IMR-90 (cell line): Measurements from ENCODE around the gene CDK5RAP2. TPM values are rescaled to one million over a fixed set of nuclear protein-coding genes. Genes with fewer than 3 reads are reported as not detected.

ENCODE experiments used
- ATAC-seq: fragments of 200-7000 bp; cut with Tn5 transposase; 2 replicates; pipeline ENCODE4 v1.9.1; 2020; ENCODE audit warnings: low read depth, mild to moderate bottlenecking, moderate library complexity
- BruUV-seq: library from RNA; stranded (reverse); fragments of 400-500 nt; replicated peaks from 2 replicates; lab custom pipeline; 2021; lab: Mats Ljungman, UMichigan
- CTCF ChIA-PET: fragments of 300-600 bp; formaldehyde crosslinking; extraction: SDS; loops from one replicate; lab custom pipeline; 2021; ENCODE audit warnings: antibody characterized with exemption; lab: Yijun Ruan, JAX
- POLR2A ChIA-PET: fragments of 300-600 bp; sonication (Branson Sonifier 250); formaldehyde crosslinking; loops from one replicate; lab custom pipeline; 2022; ENCODE audit warnings: antibody characterized with exemption; ENCODE audit not compliant: unreplicated experiment; lab: Charles Lee
- DNase-seq: peaks from one replicate; pipeline ENCODE4 v3.0.0; 2013
- H2AFZ ChIP-seq: replicated peaks from 2 replicates; pipeline ENCODE3; 2013; ENCODE audit warnings: low read length, mild to moderate bottlenecking; ENCODE audit not compliant: poor library complexity
- H2AK5ac ChIP-seq: 2 replicates; pipeline ENCODE4 v1.6.1; 2013; ENCODE audit warnings: low read depth, low read length, inconsistent platforms
- H2AK9ac ChIP-seq: replicated peaks from 2 replicates; pipeline ENCODE3; 2013; ENCODE audit warnings: mild to moderate bottlenecking, low read depth, low read length, moderate library complexity; ENCODE audit not compliant: poor library complexity
- H2BK120ac ChIP-seq: 2 replicates; pipeline ENCODE4 v1.6.1; 2013; ENCODE audit warnings: low read depth, low read length, inconsistent platforms
- H2BK15ac ChIP-seq: 3 replicates; pipeline ENCODE4 v1.6.1; 2013; ENCODE audit warnings: low read depth, low read length, inconsistent platforms
- H2BK20ac ChIP-seq: 2 replicates; pipeline ENCODE4 v1.6.1; 2013; ENCODE audit warnings: low read depth, mild to moderate bottlenecking, inconsistent platforms, low read length, moderate library complexity
- H2BK5ac ChIP-seq: 2 replicates; pipeline ENCODE4 v1.6.1; 2013; ENCODE audit warnings: mild to moderate bottlenecking, low read depth, low read length, inconsistent platforms; ENCODE audit not compliant: poor library complexity, severe bottlenecking
- H3K14ac ChIP-seq: replicated peaks from 2 replicates; pipeline ENCODE4 v1.6.1; 2013; ENCODE audit warnings: low read depth, low read length, inconsistent platforms
- H3K18ac ChIP-seq: 2 replicates; pipeline ENCODE4 v1.6.1; 2013; ENCODE audit warnings: low read depth, low read length, control low read depth
- H3K23ac ChIP-seq: 2 replicates; pipeline ENCODE4 v1.6.1; 2013; ENCODE audit warnings: low read depth, low read length, inconsistent platforms
- H3K27ac ChIP-seq: 2 replicates; pipeline ENCODE4 v1.5.1; 2013; ENCODE audit warnings: mild to moderate bottlenecking, control low read depth, low read length; ENCODE audit not compliant: insufficient read depth
- H3K27me3 ChIP-seq: 2 replicates; pipeline ENCODE4 v1.6.1; 2013; ENCODE audit warnings: low read length; ENCODE audit not compliant: control insufficient read depth, insufficient read depth
- H3K36me3 ChIP-seq: 2 replicates; pipeline ENCODE4 v1.6.1; 2013; ENCODE audit warnings: low read length, mixed read lengths; ENCODE audit not compliant: control insufficient read depth, insufficient read depth
- H3K4ac ChIP-seq: 2 replicates; pipeline ENCODE4 v1.6.1; 2013; ENCODE audit warnings: low read depth, low read length, inconsistent platforms
- H3K4me1 ChIP-seq: 2 replicates; pipeline ENCODE4 v1.6.1; 2013; ENCODE audit warnings: low read length, mixed read lengths; ENCODE audit not compliant: control insufficient read depth, insufficient read depth
- H3K4me2 ChIP-seq: 2 replicates; pipeline ENCODE4 v1.6.1; 2013; ENCODE audit warnings: low read depth, mild to moderate bottlenecking, control low read depth, low read length, moderate library complexity
- H3K4me3 ChIP-seq: 2 replicates; pipeline ENCODE4 v1.5.1; 2013; ENCODE audit warnings: low read depth, mild to moderate bottlenecking, control low read depth, low read length, moderate library complexity; ENCODE audit not compliant: insufficient read depth
- H3K56ac ChIP-seq: 2 replicates; pipeline ENCODE4 v1.6.1; 2013; ENCODE audit warnings: low read length, inconsistent platforms; ENCODE audit not compliant: insufficient read depth; ENCODE audit errors: extremely low read depth
- H3K79me1 ChIP-seq, 2 experiments: 2 replicates each; pipeline ENCODE4 v1.6.1; 2013; ENCODE audit warnings: low read length in 2 of 2, inconsistent platforms in 1 of 2, low read depth in 1 of 2
- H3K9ac ChIP-seq: 2 replicates; pipeline ENCODE4 v1.6.1; 2013; ENCODE audit warnings: low read depth, low read length, control low read depth
- H3K9me1 ChIP-seq: 2 replicates; pipeline ENCODE4 v1.6.1; 2013; ENCODE audit warnings: low read length, inconsistent platforms; ENCODE audit not compliant: insufficient read depth
- H3K9me3 ChIP-seq: 2 replicates; pipeline ENCODE4 v1.6.1; 2013; ENCODE audit warnings: low read length; ENCODE audit not compliant: control insufficient read depth, insufficient read depth
- H4K20me1 ChIP-seq: 2 replicates; pipeline ENCODE4 v1.6.1; 2013; ENCODE audit warnings: low read length, inconsistent platforms; ENCODE audit not compliant: insufficient read depth
- H4K5ac ChIP-seq: 2 replicates; pipeline ENCODE4 v1.6.1; 2013; ENCODE audit warnings: mild to moderate bottlenecking, low read depth, low read length, control low read depth
- H4K8ac ChIP-seq, 2 experiments: 2 replicates each; pipeline ENCODE4 v1.6.1; 2013; ENCODE audit warnings: low read depth in 2 of 2, low read length in 2 of 2, control low read depth in 1 of 2, inconsistent platforms in 1 of 2
- H4K91ac ChIP-seq: 2 replicates; pipeline ENCODE4 v1.6.1; 2013; ENCODE audit warnings: low read depth, low read length, inconsistent platforms; ENCODE audit not compliant: insufficient read depth
- BHLHE40 ChIP-seq: fragments of 150-350 bp; IDR thresholded peaks from 2 replicates; pipeline ENCODE4 v1.6.1; 2016; ENCODE audit warnings: mild to moderate bottlenecking, low read depth, low read length
- CEBPB ChIP-seq: IDR thresholded peaks from 2 replicates; pipeline ENCODE4 v1.6.1; 2012; ENCODE audit warnings: low read depth, low read length, improper control_type of control experiment
- CHD1 ChIP-seq: IDR thresholded peaks from 2 replicates; pipeline ENCODE4 v1.6.1; 2012; ENCODE audit warnings: low read depth, low read length, improper control_type of control experiment
- FOS ChIP-seq: fragments of 150-350 bp; IDR thresholded peaks from 2 replicates; pipeline ENCODE4 v1.6.1; 2016; ENCODE audit warnings: low read depth, low read length
- MAZ ChIP-seq: IDR thresholded peaks from 2 replicates; pipeline ENCODE4 v1.6.1; 2012; ENCODE audit warnings: low read depth, mild to moderate bottlenecking, low read length, improper control_type of control experiment, moderate library complexity, borderline replicate concordance
- MXI1 ChIP-seq: IDR thresholded peaks from 2 replicates; pipeline ENCODE4 v1.6.1; 2012; ENCODE audit warnings: low read depth, mild to moderate bottlenecking, low read length, moderate library complexity, borderline replicate concordance
- NFE2L2 ChIP-seq: fragments of 150-350 bp; IDR thresholded peaks from 2 replicates; pipeline ENCODE4 v1.6.1; 2016; ENCODE audit warnings: low read depth, mild to moderate bottlenecking, low read length
- POLR2A ChIP-seq: IDR thresholded peaks from 2 replicates; pipeline ENCODE4 v1.6.1; 2012; ENCODE audit warnings: mild to moderate bottlenecking, low read depth, low read length
- RAD21 ChIP-seq: IDR thresholded peaks from 2 replicates; pipeline ENCODE4 v1.6.1; 2012; ENCODE audit warnings: low read length, improper control_type of control experiment
- RCOR1 ChIP-seq: IDR thresholded peaks from 2 replicates; pipeline ENCODE4 v1.6.1; 2012; ENCODE audit warnings: mild to moderate bottlenecking, low read length, improper control_type of control experiment; ENCODE audit not compliant: insufficient replicate concordance
- RFX5 ChIP-seq: IDR thresholded peaks from 2 replicates; pipeline ENCODE4 v1.8.0; 2012; ENCODE audit warnings: low read depth, mild to moderate bottlenecking, low read length, moderate library complexity
- SMC3 ChIP-seq: fragments of 150-350 bp; IDR thresholded peaks from 2 replicates; pipeline ENCODE4 v1.6.1; 2016; ENCODE audit warnings: low read depth, mild to moderate bottlenecking, antibody characterized with exemption, low read length, moderate library complexity
- WGBS, 2 experiments: methylation state at CpG; one replicate each; pipeline versions ENCODE4 v1.1.5 to v1.1.7; 2013; ENCODE audit warnings: missing lambda C conversion rate in 2 of 2; ENCODE audit not compliant: insufficient read length in 1 of 2; ENCODE audit errors: extremely low coverage in 2 of 2; 5-methylcytosine and 5-hydroxymethylcytosine counted together
- dilution Hi-C: fragments of 300-500 bp; cut with HindIII; formaldehyde crosslinking; loops from one replicate; pipeline ENCODE4 v1.14.3; 2018; ENCODE audit warnings: low sequenced_read_pairs; ENCODE audit not compliant: unreplicated experiment
- in situ Hi-C: fragments of 300-500 bp; cut with MboI; formaldehyde crosslinking; loops from 3 replicates; pipeline ENCODE4 v1.14.3; 2019; ENCODE audit warnings: low sequenced_read_pairs, inconsistent platforms, mixed read lengths
- intact Hi-C: fragments of 100-400 bp; cut with micrococcal nuclease; formaldehyde crosslinking; loops from 2 replicates; pipeline ENCODE4 v1.10.0; 2022
- polyA plus RNA-seq, 3 experiments: library from polyadenylated mRNA; depleted of rRNA; stranded (reverse); fragments of >200 nt; gene quantifications; 2 replicates each; pipeline ENCODE4 v1.2.3, GENCODE V29; 2012; ENCODE audit warnings: low replicate concordance in 1 of 3
- total RNA-seq: library from RNA; depleted of rRNA; stranded (reverse); fragments of >200 nt; gene quantifications from 2 replicates; pipeline ENCODE4 v1.2.3, GENCODE V29; 2012
- TF ChIP-seq, protein P1 (sequence below): fragments of 150-350 bp; IDR thresholded peaks from 2 replicates; pipeline ENCODE4 v1.6.1; 2016; ENCODE audit warnings: low read depth, mild to moderate bottlenecking, low read length, moderate library complexity, borderline replicate concordance
- TF ChIP-seq, protein P2 (sequence below): fragments of 150-350 bp; IDR thresholded peaks from 2 replicates; pipeline ENCODE4 v1.6.1; 2017; ENCODE audit warnings: mild to moderate bottlenecking, antibody characterized with exemption, low read length, low read depth
- TF ChIP-seq, protein P3 (sequence below): conservative IDR thresholded peaks from 2 replicates; pipeline ENCODE4 v1.5.1; 2012; ENCODE audit warnings: mild to moderate bottlenecking, low read depth, low read length, improper control_type of control experiment

Gene CDK5RAP2
- total and polyA plus RNA-seq, 2 of the 4 experiments (the other 2 are of a cell fraction): 29.5 to 31.7 TPM

DNA sequence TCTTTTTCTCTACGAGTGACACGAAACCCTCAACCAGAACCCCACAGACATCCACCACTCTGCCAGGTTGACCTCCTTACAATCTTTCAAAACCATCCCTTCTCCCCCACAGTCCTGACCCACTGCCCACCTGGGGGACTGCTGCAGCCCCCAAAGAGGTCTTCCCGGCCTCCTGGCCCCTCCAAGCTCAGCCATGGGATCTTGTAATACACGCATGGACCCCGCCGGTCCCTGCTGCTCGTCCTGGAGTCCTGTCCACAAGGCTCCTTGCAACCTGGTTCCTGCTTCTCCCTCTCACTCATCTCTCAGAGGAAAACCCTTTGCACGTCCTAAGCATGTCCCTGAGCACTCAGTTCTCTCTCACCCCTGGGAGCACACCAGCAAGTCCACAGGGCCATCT is 187.3 kb downstream of the CDK5RAP2 start:
- Histone ChIP-seq H3K4me2 (no peak overlapping the region), H3K27ac (no peak overlapping the region), H2AK9ac (no peak overlapping the region), H3K4me1 (peaks cover 24% of the 10 kb centered on the region), H2AK5ac (peak overlapping the region; percentile 82), H4K5ac (no peak overlapping the region), H3K79me1 (peaks cover 4 to 12% of the 10 kb centered on the region in 2 experiments; a peak in 3 of 4 replicates), H4K20me1 (no peaks in the 10 kb centered on the region), H3K4me3 (no peak overlapping the region), H2BK5ac (no peak overlapping the region), H3K18ac (0 out of 2 replicates have a peak overlapping the region, but pooled peaks have one; percentile 8), H3K23ac (no peak overlapping the region), H2BK120ac (peak overlapping the region; percentile 85; the same call in 1 of the 2 replicates), H3K9me3 (no peaks in the 10 kb centered on the region), H4K91ac (peak overlapping the region; percentile 72), H3K14ac (no peak overlapping the region), H3K56ac (no peak overlapping the region), H3K9ac (no peak overlapping the region), H3K27me3 (no peaks in the 10 kb centered on the region), H3K9me1 (peaks cover 25% of the 10 kb centered on the region), H2AFZ (no peak overlapping the region), H2BK15ac (no peak overlapping the region; the same call in 2 of the 3 replicates), H2BK20ac (peak overlapping the region; percentile 74; the same call in 1 of the 2 replicates), H3K4ac (peak overlapping the region; percentile 91), H3K36me3 (peaks cover 29% of the 10 kb centered on the region), H4K8ac (peak overlapping the region; percentile 19 to 77; a peak in 1 of 4 replicates)
- BruUV-seq: no TSS peak
- dilution Hi-C loops (no loop called here), intact Hi-C loops (no loop called here), in situ Hi-C loops (no loop called here)
- DNase-seq (no peak), ATAC-seq (no peak)
- TF ChIP-seq BHLHE40: no peak
- no peak for TF ChIP-seq POLR2A
- TF ChIP-seq, protein P1, sequence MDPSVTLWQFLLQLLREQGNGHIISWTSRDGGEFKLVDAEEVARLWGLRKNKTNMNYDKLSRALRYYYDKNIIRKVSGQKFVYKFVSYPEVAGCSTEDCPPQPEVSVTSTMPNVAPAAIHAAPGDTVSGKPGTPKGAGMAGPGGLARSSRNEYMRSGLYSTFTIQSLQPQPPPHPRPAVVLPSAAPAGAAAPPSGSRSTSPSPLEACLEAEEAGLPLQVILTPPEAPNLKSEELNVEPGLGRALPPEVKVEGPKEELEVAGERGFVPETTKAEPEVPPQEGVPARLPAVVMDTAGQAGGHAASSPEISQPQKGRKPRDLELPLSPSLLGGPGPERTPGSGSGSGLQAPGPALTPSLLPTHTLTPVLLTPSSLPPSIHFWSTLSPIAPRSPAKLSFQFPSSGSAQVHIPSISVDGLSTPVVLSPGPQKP: no peak
- no peak for TF ChIP-seq RFX5
- TF ChIP-seq NFE2L2: no peak
- no peak for TF ChIP-seq CHD1
- no peak for TF ChIP-seq MAZ
- no peak for TF ChIP-seq FOS
- TF ChIP-seq RAD21: no peak
- no peak for TF ChIP-seq SMC3
- TF ChIP-seq MXI1: no peak
- TF ChIP-seq, protein P2, sequence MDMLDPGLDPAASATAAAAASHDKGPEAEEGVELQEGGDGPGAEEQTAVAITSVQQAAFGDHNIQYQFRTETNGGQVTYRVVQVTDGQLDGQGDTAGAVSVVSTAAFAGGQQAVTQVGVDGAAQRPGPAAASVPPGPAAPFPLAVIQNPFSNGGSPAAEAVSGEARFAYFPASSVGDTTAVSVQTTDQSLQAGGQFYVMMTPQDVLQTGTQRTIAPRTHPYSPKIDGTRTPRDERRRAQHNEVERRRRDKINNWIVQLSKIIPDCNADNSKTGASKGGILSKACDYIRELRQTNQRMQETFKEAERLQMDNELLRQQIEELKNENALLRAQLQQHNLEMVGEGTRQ: no peak
- no peak for TF ChIP-seq CEBPB
- TF ChIP-seq RCOR1: no peak
- TF ChIP-seq, protein P3, sequence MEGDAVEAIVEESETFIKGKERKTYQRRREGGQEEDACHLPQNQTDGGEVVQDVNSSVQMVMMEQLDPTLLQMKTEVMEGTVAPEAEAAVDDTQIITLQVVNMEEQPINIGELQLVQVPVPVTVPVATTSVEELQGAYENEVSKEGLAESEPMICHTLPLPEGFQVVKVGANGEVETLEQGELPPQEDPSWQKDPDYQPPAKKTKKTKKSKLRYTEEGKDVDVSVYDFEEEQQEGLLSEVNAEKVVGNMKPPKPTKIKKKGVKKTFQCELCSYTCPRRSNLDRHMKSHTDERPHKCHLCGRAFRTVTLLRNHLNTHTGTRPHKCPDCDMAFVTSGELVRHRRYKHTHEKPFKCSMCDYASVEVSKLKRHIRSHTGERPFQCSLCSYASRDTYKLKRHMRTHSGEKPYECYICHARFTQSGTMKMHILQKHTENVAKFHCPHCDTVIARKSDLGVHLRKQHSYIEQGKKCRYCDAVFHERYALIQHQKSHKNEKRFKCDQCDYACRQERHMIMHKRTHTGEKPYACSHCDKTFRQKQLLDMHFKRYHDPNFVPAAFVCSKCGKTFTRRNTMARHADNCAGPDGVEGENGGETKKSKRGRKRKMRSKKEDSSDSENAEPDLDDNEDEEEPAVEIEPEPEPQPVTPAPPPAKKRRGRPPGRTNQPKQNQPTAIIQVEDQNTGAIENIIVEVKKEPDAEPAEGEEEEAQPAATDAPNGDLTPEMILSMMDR: no peak
- CTCF ChIA-PET: interaction anchor here (0.7 kb wide), 1 partner anchor 85 kb away, joined by 4 read pairs; no protein-coding TSS in a partner anchor
- POLR2A ChIA-PET: no interaction called here
- WGBS, 2 experiments: 84% methylated on average over 7 of the region's 8 CpGs; no CpG with 5 or more reads in 1 of the 2 experiments
